GM10266 (cell line): ENCODE measurements around the gene CNPPD1.
A peak's percentile ranks its signal among the peaks of the same experiment; 100 is the strongest.
"Not testable (repeated sequence)": the region's sequence is repeated elsewhere in the genome, so short reads cannot be mapped to it uniquely, and the experiment has no call there.

ENCODE experiments used
- DNase-seq: peaks from one replicate; pipeline ENCODE4 v3.0.0; 2012; ENCODE audit errors: extremely low spot score
- TF ChIP-seq, protein P1 (sequence below): IDR thresholded peaks from 2 replicates; pipeline ENCODE4 v1.5.1; 2012; ENCODE audit warnings: mild to moderate bottlenecking, low read depth; ENCODE audit not compliant: control insufficient read depth, insufficient read depth; ENCODE audit errors: missing control alignments

Gene CNPPD1

DNA sequence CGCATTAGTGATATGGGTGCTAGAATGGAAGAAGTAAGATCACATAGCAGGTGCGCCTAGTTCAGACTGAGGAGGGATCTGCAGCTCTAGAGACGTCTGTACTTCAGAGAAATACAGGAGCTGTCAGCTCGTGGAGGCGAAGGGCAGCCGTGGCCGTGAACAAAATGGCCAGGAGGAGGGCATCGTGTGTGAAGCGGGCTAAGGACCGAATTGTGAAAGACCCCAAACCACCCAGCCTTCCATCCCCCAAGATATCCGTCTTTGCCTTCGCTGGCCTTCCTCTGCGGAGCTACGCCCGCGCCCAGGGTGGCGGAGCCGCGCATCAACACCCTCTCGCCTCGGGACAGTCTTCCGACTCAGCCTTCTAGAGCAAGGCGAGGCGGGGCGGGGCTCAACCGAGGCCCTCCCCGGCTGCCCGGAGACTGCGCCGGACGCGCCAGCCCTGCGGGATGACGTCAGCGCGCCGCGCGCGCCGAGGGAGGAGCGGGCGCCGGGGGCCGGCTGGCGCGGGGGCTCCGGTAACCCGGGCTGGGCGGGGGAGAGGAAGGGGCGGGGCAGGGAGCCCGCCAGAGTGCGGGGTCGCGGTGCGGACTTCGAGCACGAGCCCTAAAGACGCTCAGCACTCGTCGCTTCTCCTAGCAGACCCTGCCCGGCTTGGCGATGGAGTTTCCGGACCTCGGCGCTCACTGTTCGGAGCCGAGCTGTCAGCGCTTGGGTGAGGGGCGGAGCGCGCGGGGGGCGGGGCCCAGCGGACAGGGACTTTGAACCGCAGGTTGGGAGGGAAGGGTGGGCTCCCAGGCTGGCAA, 29.8 kb upstream of the CNPPD1 start, which contains the start of gene ZFAND2B:
Gene ZFAND2B, plus strand, starts transcription at position 455 of the 806 bp plus-strand sequence. Its CDS starts 206 bp downstream, at position 661.
- TF ChIP-seq, protein P1, sequence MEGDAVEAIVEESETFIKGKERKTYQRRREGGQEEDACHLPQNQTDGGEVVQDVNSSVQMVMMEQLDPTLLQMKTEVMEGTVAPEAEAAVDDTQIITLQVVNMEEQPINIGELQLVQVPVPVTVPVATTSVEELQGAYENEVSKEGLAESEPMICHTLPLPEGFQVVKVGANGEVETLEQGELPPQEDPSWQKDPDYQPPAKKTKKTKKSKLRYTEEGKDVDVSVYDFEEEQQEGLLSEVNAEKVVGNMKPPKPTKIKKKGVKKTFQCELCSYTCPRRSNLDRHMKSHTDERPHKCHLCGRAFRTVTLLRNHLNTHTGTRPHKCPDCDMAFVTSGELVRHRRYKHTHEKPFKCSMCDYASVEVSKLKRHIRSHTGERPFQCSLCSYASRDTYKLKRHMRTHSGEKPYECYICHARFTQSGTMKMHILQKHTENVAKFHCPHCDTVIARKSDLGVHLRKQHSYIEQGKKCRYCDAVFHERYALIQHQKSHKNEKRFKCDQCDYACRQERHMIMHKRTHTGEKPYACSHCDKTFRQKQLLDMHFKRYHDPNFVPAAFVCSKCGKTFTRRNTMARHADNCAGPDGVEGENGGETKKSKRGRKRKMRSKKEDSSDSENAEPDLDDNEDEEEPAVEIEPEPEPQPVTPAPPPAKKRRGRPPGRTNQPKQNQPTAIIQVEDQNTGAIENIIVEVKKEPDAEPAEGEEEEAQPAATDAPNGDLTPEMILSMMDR = no peak
- DNase-seq = peak; percentile 99

GRCh38 chr2:219205981-219206327, 29.2 kb upstream of the CNPPD1 start:
- TF ChIP-seq, protein P1 = no peak
- DNase-seq = no peak

GRCh38 chr2:219205165-219205538, 28.4 kb upstream of the CNPPD1 start:
- no peak for DNase-seq
- TF ChIP-seq, protein P1 = no peak

- no peak for DNase-seq
- TF ChIP-seq, protein P1 = no peak
Measured at GRCh38 chr2:219204425-219205164, 27.9 kb upstream of the CNPPD1 start.

DNA sequence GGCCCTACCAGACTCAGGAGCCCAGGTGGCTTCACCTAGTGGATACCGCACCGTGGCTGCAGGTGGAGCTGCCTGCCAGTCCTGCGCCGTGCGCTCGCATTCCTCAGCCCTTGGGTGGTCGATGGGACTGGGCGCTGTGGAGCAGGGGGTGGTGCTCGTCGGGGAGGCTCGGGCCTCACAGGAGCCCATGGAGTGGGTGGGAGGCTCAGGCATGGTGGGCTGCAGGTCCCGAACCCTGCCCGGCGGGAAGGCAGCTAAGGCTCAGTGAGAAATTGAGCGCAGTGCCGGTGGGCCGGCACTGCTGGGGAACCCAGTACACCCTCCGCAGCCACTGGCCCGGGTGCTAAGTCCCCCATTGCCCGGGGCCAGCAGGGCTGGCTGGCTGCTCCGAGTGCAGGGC, 24.6 kb upstream of the CNPPD1 start:
- DNase-seq = not testable (repeated sequence)

GRCh38 chr2:219200502-219201326, 24.0 kb upstream of the CNPPD1 start:
- DNase-seq = not testable (repeated sequence)

DNA sequence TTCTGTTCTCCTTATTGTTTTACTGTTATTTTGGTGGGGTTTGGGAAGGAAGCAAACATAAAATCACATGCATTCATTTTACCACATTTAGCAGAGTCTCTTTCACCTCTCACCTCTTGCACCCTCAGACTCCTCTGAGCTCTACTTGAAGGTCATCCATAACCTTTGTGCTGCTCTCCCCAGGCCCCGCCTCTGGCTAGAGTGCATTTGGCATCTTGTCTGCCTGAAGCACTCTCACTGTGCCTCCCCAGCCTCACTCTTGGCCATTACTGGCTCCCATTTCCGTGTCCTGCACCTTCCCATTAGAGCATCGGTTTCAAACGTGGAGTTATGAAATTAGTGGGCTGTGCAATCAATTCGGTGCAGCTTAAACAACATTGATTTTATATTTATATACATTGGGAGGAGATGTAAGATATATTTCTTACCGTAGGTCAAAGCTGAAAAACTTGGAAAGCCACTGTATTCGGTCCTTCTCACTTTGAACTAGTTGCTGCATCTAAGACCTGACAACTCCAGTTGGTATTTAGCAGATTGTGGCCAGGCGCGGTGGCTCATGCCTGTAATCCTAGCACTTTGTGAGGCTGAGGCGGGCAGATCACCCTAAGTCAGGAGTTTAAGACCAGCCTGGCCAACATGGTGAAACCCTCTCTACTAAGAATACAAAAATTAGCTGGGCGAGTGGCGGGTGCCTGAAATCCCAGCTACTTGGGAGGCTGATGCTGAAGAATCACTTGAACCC, 22.9 kb upstream of the CNPPD1 start:
- no peak for DNase-seq
- TF ChIP-seq, protein P1 = no peak
